ENCODE measurements around the gene HELZ.
"Not testable (repeated sequence)": the region's sequence is repeated elsewhere in the genome, so short reads cannot be mapped to it uniquely, and the experiment has no call there.

HELZ gene

DNA sequence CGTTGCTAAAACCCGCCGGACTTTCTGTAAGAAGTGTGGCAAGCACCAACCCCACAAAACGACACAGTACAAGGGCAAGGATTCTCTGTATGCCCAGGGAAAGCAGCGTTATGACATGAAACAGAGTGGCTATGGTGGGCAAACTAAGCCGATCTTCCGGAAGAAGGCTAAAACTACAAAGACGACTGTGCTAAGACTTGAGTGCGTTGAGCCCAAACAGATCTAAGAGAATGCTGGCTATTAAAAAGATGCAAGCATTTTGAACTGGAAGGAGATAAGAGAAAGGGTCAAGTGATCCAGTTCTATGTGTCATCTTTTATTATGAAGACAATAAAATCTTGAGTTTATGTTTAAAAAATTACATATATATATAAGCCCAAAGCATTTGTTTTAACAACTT, 20.3 kb downstream of the HELZ start:
- no peak for FAIRE-seq

DNA sequence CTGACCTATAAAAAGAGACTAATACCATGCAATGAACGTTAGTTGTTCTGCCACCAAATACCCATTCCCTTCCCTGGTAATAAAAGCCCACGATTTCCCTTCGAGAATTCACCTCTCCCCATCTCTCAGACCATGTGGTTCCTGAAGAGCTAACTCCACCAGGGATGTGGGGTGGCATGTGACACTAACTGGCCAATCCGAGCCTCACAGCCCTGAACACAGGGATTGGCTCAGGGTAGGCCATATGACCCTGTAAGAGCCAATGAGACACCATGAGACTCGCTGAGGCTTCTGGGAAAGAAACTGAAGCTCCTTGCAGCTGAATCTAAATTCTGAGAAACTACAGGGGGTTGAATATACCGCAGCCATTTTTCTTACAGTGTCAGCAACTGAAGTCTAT, 21.1 kb downstream of the HELZ start:
- no peak for FAIRE-seq

DNA sequence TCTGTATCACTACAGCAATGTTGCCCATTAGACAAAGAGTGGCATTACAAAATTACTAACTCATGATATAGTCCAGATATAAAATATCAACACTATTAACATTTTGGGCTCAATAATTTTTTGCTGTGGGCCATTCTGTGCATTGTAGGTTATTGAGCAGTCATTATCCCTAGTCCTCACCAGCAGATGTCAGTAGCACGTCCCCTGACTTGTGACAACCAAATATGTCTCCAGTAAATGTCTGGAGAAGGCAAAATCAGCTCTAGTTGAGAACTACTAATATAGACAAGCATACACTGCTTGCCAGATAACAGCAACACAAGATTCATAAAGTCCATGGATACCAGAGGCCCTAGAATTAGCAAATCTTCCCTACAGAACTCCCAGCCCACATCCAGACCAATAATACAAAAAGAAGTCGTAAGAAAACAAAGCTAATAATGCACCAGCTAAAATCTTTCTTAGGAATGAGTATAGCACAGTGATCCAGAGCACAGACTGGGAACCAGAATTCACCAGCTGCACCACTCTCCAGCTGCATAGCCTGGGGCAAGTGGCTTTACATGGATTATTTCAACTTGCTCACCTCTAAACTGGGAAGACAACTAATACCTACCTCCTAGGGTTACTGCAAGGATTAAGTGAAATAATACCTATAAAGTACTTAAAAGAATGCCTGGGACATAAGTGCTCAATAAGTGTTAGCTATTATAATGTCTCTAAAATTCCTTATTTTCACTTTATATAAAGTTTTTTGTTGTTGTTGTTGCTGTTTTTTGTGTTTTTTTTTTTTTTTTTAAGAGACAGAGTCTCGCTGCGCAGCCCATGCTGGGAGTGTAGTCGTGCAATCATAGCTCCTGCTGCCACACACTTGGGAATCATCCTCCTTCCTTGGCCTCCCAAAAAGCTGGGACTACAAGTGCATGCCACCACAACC, 23.7 kb downstream of the HELZ start:
- FAIRE-seq = no peak

DNA sequence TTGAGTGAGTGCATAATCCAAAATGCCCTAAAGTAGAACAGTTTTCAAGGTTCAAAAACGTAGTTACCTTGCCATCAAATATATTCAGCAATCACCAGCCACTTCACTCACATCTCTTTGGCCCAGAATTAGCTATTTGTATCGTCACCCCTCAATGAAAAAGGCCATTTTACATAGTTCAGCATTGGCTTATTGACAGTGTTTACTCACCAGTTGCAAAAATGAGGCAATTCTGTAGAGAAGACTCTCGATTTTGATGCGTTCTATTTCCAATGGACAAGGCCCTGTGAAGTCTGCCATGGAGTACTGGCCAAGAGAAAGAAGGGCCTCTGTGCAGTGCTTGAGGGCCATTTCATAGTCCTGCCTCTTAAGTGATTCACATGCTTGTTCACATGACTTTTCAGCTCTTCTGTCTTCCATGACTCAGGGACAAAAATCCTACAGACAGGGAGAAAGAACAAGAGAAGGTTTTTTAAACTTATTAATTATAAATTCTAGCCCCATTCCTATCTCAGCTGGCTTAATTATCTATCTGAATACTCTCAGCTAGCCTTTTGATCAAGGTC, 26.5 kb downstream of the HELZ start:
- FAIRE-seq = no peak

DNA sequence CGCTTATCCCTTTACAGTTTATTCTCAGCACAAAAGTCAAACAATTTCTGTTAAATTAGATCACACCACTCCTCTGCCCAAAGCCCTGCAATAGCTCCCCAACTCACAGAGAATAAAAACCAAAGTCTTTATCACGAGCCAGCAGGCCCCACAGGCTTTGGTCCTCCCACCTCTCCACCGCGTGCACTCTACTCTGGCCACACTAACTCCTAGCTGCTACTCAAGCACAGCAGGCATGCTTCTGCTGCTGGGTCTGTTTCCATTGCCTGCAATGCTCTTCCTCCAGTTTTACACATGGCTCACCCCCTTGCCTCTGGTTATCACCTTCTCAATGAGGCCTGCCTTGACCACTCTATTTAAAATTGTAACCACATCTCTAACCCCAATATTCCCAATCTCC, 27.6 kb downstream of the HELZ start:
- FAIRE-seq = no peak

DNA sequence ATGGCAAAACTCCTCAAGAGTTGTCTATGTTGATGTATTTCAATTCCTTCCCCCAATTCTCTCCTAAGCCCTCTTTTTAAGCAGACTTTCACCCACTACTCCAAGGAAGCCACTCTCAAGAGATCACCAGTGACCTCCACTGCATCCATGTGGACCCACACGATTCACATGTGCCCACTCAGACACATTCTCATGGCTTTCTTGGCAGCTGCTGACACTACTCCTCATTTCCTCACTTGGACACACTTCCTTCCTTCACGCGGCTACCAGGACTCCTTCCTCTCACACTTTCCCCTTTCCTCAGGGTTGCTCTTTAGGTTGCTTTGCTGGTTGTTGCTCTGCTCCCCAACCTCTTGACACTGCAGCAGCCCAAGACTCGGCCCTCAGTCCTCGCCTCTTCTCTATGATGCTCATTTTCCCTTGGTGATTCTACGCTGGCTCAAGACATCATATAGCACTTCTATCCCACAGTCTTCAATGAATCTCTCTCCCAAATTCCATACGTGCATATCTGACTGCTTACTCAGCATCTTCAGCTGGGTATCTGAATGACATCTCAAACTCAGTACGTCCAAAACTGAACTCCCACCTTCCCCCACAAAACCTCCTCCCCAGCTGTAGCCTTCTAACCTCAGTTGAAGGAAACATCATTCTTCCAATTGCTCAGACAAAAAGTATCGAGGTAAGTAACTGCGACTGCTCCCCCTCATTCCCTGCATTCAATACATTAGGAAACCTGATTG, 28.2 kb downstream of the HELZ start:
- no peak for FAIRE-seq

DNA sequence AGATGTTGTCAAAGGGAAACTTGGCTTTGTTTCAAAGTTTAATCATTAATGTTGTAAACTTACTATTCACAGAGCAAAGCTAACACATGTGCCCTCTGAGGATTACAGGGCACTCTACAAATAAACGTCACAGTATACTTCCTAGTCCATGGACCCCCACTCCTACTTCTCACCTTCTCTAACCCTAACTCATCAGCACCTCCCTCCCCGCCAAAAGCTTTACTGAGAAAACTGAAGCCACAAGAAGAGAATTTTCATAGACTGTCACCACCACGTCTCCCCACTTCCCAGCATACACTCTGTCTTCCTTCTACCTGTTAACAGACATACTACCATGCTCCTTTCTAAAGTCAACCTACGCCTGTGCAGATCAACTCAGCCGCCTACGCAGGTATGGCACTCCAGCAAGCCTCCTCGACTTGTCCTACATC, 29.0 kb downstream of the HELZ start:
- no peak for FAIRE-seq

DNA sequence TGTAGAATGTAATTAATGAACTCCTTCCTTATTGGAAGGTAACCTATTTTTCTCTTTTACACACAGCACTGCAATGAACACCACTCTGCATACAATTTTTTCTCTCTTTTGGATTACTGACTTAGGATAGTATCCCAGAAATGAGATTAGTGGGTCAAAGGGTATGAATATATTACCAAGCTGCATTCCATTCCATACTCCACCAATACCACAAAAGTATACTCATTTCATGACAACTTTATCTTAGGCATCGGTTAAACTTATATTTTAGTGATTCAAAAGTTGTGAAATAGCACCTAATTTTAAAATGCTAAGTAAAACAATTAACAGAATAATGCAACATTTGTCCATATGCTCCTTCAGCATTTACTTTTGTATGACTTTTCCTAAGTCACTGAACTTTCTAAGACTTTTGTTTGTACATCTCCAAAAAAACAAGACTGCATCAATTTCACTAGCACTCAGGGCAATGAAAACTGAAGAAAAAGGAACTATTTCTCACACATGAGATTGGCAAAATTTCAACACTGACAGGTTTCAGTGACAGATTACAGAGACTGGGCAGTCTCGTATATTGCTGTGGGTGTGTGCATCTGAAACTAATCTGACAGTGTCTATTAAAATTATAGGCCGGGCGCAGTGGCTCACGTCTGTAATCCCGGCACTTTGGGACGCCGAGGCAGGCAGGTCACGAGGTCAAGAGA, 32.1 kb downstream of the HELZ start:
- FAIRE-seq = no peak

DNA sequence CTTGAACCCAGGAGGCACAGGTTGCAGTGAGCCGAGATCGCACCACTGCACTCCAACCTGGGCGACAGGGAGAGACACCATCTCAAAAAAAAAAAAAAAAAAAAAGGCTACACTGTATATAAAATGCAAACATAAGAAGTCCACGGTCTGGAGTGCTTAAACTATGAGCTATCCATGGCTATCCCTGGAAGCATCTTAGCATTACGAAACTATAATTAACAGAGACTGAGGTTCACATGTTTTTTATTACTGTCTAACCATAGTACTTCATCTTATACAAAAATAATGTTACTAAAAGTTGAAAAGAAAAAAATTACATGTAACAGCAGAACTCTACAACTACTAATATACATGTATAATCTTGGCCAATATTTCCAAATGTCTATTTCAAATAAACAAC, 32.8 kb downstream of the HELZ start:
- FAIRE-seq = no peak

DNA sequence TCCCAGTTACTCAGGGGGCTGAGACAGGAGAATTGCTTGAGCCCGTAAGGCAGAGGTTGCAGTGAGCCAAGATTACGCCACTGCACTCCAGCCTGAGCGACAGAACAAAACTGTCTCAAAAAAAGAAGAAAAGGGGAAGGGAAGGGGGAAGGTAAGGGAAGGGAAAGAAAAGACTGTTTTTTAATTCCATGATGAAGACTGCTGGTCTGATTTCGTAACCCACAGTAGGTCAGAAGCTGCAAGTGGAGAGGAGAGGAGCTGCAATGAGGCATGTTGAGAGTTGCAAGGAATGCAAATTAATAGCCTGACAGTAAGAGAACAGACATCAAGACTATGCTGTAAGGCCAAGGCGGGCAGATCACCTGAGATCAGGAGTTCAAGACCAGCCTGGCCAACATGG, 33.3 kb downstream of the HELZ start:
- no peak for FAIRE-seq

DNA sequence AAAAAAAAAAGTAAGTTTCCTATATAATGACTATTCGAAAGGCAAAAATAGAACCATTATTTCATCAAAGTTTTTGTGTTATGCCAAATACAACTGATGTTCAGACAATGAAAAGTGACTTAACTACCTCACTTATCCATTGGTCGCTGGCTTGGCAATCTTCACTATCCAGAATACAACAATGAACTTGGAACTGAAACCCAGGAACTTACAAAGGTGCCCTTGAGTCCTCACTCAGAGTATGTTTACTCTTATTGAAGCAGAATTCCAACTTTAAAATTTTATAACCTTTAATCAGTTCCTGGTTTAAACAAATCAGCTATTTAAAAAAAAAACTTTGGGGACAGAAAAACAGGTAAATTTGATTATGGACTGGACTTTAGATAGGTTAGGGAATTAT, 34.1 kb downstream of the HELZ start:
- no peak for FAIRE-seq

DNA sequence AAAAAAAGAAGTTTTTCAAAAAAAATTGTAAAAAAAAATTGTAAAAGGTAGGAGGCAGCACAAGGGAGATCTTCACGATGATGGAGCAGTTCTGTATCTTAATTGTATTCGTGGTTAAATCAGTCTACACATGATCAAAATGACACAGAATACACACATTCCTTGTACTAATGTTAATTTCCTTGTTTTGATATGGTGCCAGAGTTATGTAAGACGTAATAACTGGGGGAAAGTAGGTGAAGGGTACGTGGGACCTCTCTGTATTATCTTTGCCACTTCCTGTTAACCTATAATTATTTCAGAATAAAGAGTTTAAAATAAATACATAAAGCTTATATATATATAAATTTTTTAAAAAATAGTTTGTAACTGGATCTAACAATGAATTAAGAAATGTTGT, 36.8 kb downstream of the HELZ start:
- FAIRE-seq = no peak

DNA sequence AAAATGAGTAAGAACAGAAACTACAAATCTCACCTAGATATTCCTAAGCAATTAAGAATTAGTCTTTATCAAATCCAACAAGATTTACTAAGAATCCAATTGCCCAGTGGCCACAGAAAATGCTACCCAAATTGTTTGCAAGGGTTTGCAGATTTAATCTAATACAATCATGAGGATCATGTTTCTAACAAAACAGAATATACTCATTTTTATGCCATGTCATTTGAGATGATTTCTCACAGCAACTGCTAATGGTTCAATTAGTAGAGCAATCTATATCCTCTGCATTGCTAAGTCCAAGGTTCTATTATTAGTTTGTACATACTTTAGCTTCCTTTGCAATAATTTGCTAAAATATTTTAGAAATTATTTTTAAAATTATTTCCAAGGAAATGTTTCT, 41.2 kb downstream of the HELZ start:
- no peak for FAIRE-seq

DNA sequence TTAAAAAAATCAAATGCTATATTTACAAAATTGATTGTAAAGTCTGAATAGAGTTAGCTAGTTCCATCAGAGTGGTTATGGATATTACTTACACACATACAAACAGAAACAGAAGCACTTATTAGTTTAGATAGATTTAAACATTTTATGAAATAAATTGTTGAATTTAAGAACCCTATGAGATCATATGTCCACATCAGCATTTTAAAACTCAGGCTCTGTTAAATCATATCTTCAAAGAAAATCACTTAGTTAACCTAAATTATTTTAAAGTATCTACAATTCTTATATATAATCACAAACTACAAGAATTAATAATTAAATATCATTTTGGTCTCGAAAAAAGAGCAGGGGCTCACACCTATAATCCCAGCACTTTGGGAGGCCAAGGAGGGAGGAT, 42.5 kb downstream of the HELZ start:
- FAIRE-seq = no peak

DNA sequence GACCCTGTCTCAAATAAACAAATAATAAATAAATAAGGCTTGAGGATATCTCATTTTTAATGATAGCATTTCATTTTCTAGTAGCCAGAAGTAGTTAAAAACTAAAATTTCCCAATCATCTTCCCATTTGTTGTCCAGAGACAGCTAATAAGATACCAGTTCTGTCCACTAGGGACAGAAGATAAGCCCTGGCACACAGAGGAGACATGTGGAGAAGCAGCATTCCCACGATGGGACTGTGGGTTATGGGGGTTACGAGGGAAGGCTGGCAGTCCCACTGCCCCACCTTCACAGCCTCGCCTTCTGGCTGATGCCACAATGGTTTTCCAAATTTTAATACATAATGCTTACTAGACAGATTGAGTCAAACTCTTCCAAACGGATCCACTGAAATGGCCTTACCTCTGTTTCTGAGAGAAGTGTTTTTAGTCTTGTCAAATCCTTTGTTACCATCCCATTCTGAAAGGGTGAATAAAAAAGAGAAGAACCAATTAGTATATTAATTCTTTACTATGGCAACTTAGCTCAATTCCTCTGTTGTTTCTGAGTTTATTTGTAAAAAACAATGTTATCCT, 44.2 kb downstream of the HELZ start:
- no peak for FAIRE-seq

DNA sequence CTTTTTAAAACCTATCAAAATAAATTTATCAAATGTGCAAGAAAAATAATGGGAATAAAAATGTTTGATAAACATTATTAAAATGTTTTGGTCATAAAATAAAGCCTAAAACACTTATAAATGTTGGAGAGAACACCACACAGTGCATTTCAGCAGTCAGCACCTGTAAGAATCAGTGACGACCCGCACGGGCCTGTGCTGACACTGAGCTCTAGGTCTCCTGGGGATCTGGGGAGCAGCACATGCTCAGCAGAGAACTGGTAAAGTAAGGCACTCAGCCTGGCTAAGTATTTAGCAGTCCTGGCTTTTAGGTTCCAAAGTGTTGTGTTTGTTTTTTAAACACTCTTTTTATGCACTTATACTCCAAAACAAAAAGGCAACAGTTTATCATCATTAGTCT, 46.9 kb downstream of the HELZ start:
- FAIRE-seq = no peak

DNA sequence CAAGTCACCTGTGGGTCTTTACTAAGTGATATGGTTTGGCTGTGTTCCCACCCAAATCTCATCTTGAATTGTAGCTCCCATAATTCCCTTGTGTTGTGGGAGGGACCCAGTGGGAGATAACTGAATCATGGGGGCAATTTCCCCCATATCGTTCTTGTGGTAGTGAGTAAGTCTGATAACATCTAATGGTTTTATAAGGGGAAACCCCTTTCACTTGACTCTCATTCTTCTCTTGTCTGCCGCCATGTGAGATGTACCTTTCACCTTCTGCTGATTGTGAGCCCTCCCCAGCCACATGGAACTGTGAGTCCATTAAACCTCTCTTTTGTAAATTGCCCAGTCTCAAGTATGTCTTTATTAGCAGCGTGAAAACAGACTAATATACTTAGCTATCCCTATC, 48.0 kb downstream of the HELZ start:
- not testable (repeated sequence) for FAIRE-seq

DNA sequence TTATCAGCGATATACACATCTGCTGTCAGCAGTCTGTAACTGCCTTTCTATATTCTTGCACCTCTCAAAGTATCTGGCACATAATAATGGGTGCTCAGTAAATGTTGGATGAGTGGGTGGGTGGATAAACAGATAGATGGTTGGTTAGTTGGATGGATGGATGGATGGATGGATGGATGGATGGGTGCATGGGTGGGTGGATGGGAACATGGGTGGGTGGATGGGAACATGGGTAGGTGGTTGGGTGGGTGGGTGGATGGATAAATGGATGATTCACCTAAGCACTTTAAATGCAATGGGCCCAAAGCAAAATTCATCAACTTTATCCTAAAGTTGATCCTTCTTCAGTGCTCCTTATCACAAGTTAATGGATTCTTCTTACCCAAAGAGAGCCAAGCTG, 48.6 kb downstream of the HELZ start:
- no peak for FAIRE-seq

DNA sequence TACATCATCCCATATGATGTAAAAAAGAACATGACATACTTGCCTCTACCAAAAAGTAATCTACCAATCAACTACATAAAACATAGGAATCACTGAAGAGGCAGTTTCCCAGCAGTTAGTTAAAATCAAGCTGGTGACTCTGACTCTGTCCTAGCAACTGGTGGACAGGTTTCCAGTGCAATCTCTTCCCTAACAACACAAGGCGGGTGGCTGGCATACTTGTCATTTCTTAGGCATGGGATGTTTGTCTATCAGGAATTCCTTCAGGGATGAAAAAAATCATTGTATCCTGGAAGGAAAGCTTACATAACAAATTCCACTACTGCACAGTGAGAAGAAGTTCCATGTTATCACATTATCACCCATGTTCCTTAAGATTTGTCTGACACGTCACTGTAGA, 50.9 kb downstream of the HELZ start:
- no peak for FAIRE-seq

DNA sequence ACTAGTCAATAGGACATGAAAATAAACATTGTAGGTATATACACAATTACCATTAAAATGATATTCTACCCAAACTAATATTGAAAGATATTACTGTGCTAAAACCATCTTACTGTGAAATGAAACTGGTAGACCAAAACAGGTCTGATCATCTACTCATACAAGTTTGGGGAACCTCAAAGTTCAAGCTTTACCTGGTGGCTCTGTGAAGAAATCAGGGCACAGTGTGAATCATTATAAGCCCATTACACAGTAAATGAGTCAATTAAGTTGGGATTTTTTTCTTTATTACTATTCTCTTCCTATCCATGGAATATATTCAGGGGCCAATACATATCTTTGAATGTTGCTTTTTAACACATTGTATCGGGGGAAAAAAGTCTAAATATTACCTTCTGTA, 57.1 kb downstream of the HELZ start:
- no peak for FAIRE-seq

DNA sequence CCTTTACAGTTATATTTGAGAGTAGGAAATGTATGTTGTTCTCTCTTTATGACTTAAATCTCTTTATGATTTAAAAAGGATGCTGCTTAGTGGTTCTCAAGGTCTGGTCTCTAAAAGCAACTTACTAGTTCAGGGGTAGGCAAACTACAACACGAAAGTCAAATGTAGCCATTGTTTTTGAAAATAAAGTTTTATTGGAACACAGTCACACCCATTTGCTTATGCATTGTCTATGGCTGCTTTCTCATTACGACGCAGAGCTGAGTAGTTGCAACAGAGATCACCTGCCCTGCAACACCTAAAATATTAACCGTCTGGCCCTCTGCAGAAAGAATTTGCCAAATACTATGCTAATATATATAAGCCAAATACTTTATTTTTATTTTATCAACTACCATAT, 58.2 kb downstream of the HELZ start:
- no peak for FAIRE-seq

DNA sequence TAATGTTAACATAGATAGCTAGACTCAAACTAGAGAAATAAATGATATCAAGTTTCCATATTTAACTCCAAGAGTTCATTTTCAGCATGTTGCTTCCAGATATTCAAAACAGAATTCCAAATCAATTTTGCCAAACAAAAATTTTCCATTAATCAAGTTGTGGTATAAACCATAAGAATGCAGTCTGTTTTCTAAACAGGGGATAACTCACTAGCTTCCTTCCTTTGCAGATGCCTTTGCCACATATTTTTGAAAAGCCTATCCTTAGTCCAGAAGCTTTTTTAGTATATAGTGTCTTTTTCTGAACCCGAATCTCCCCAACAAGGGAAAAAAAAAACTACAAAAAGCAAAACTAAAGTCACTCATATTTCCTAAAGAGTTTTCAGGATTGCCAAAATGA, 61.5 kb downstream of the HELZ start:
- no peak for FAIRE-seq

DNA sequence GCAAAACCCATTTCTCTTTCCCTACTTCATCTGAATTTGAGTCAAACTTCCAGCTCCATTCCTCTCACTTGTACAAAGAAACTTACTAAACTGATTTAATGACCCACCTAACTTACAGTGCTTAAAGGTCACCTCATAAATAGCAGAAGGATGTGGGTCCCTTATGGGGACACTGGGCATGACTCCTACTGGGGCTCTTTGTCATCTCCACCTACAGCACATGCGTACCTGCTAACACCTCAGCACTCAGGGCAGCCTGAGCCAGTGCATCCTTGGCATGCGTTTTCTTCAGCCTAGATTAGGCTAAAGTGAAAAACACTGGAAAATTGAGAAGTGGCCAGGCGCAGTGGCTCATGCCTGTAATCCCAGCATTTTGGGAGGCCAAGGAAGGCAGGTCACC, 63.2 kb downstream of the HELZ start:
- FAIRE-seq = no peak

Data from colon (tissue), 2 donors.